Stomach (tissue), 9 donors: ENCODE data around the gene TAS2R41. TPM values are rescaled to one million over a fixed set of nuclear protein-coding genes. Genes with fewer than 3 reads are reported as not detected.

Experiments used
- DNase-seq, 2 donors: peaks; one replicate each; pipeline versions ENCODE4 v3.0.0 to v3.0.0-alpha.2; 2013 to 2019
- H3K27ac ChIP-seq, 5 donors: fragments of 200-600 bp in 4 of 5; sonication (generic) in 4 of 5; one replicate each; pipeline ENCODE4 v1.5.1; 2013 to 2019; ENCODE audit warnings: mild to moderate bottlenecking in 1 of 5, moderate library complexity in 1 of 5
- H3K27me3 ChIP-seq, 3 donors: fragments of 200-600 bp; sonication (generic); one replicate each; pipeline ENCODE4 v1.5.1; 2017 to 2019; ENCODE audit warnings: mixed run types in 1 of 3
- H3K36me3 ChIP-seq, 4 donors: fragments of 200-600 bp; sonication (generic); 1 replicate in 3 of 4; 2 replicates in 1 of 4; pipeline ENCODE4 v1.5.1; 2016 to 2019
- H3K4me1 ChIP-seq, 4 donors: fragments of 200-600 bp; sonication (generic); one replicate each; pipeline ENCODE4 v1.5.1; 2016 to 2019
- H3K4me3 ChIP-seq, 4 donors: fragments of 200-600 bp; sonication (generic) in 3 of 4; one replicate each; pipeline ENCODE4 v1.5.1; 2016 to 2019; ENCODE audit warnings: mild to moderate bottlenecking in 1 of 4
- H3K9me3 ChIP-seq, 4 donors: fragments of 200-600 bp; sonication (generic); one replicate each; pipeline ENCODE4 v1.5.1; 2016 to 2019
- CTCF ChIP-seq, 7 experiments: fragments of 450-650 bp in 4 of 7; fragments of 200-600 bp in 3 of 7; sonication (generic) in 3 of 7; IDR thresholded peaks; one replicate each; pipeline ENCODE4 v1.5.1; 2016 to 2019; ENCODE audit warnings: antibody characterized with exemption in 7 of 7, control low read depth in 2 of 7, mild to moderate bottlenecking in 1 of 7
- EP300 ChIP-seq: sonication (generic); formaldehyde crosslinking; IDR thresholded peaks from one replicate; pipeline ENCODE4 v1.6.1; 2017; ENCODE audit warnings: antibody characterized with exemption
- POLR2A ChIP-seq, 4 donors: fragments of 450-650 bp; IDR thresholded peaks; one replicate each; pipeline ENCODE4 v1.6.1; 2016; ENCODE audit warnings: antibody characterized with exemption in 4 of 4, control low read depth in 2 of 4, mild to moderate bottlenecking in 1 of 4, moderate library complexity in 1 of 4
- POLR2AphosphoS5 ChIP-seq, 3 donors: sonication (generic); formaldehyde crosslinking; IDR thresholded peaks; one replicate each; pipeline ENCODE4 v1.6.1; 2016; ENCODE audit warnings: antibody characterized with exemption in 3 of 3
- WGBS, 5 donors: extraction: QIAGEN DNeasy Blood & Tissue Kit in 3 of 5; methylation state at CpG; one replicate each; pipeline versions ENCODE4 v1.1.5 to v1.1.7; 2013 to 2018; 5-methylcytosine and 5-hydroxymethylcytosine counted together
- intact Hi-C: fragments of 100-400 bp; cut with DNase I; formaldehyde crosslinking; loops from one replicate; pipeline ENCODE4 v1.15.1; 2023; ENCODE audit warnings: low total_unique reads
- polyA plus RNA-seq, 3 donors: library from polyadenylated mRNA; stranded (reverse); fragments of 200-250 nt; gene quantifications; one replicate each; pipeline ENCODE4 v1.2.3, GENCODE V29; 2013
- total RNA-seq, 5 donors: library from RNA; depleted of rRNA; stranded (reverse); fragments of >200 nt; gene quantifications; one replicate each; pipeline versions ENCODE4 v1.1.0 to v1.2.3, GENCODE V29; 2014 to 2016
- donor health status: healthy with polysubstance abuse.
- donor health status: Bipolar disorder and iron deficiency.
- donor health status: healthy.

TAS2R41 gene
- total and polyA plus RNA-seq, 8 donors = 1.5 TPM; not detected in 7

GRCh38 chr7:143452495-143452894 is 25.2 kb upstream of the TAS2R41 start:
- H3K4me1 ChIP-seq = no peaks in the 10 kb centered on the region
- H3K27me3 ChIP-seq = no peaks in the 10 kb centered on the region
- WGBS, 5 donors = 64 to 88% (median 76%) methylated on average over 2 of the region's 2 CpGs
- no peak for DNase-seq
- H3K9me3 ChIP-seq = no peaks in the 10 kb centered on the region
- H3K4me3 ChIP-seq = no peak overlapping the region
- no peak overlapping the region for H3K27ac ChIP-seq
- no peaks in the 10 kb centered on the region for H3K36me3 ChIP-seq
- no peak for TF ChIP-seq POLR2AphosphoS5 (IDR thresholded peaks at IDR 0.05)
- TF ChIP-seq POLR2A (IDR thresholded peaks at IDR 0.05) = no peak
- intact Hi-C loops = no loop called here

GRCh38 chr7:143454091-143454680 is 23.5 kb upstream of the TAS2R41 start:
- WGBS, 5 donors = 78 to 89% (median 81%) methylated on average over 1 of the region's 1 CpG
- H3K4me1 ChIP-seq = no peaks in the 10 kb centered on the region

GRCh38 chr7:143455491-143455890 is 22.2 kb upstream of the TAS2R41 start:
- 80 to 87% (median 83%) methylated on average over 2 of the region's 2 CpGs for WGBS, 5 donors
- Histone ChIP-seq H3K4me1 (no peaks in the 10 kb centered on the region), H3K36me3 (no peaks in the 10 kb centered on the region), H3K27ac (no peak overlapping the region), H3K27me3 (no peaks in the 10 kb centered on the region), H3K9me3 (no peaks in the 10 kb centered on the region), H3K4me3 (no peak overlapping the region)
- no peak for DNase-seq
- intact Hi-C loops = no loop called here
- TF ChIP-seq POLR2A (IDR thresholded peaks at IDR 0.05) = no peak
- no peak for TF ChIP-seq EP300
- TF ChIP-seq CTCF (IDR thresholded peaks at IDR 0.05) = no peak
- TF ChIP-seq POLR2AphosphoS5 (IDR thresholded peaks at IDR 0.05) = no peak

More at GRCh38 chr7:143454091-143454680, 23.5 kb upstream of the TAS2R41 start:
- no peak overlapping the region for H3K4me3 ChIP-seq
- TF ChIP-seq POLR2A (IDR thresholded peaks at IDR 0.05) (no peak), EP300 (no peak)
- no peaks in the 10 kb centered on the region for H3K9me3 ChIP-seq
- no peak for DNase-seq
- intact Hi-C loops = no loop called here
- H3K36me3 ChIP-seq = no peaks in the 10 kb centered on the region
- H3K27me3 ChIP-seq = no peaks in the 10 kb centered on the region
- no peak overlapping the region for H3K27ac ChIP-seq

GRCh38 chr7:143455942-143456341 is 21.7 kb upstream of the TAS2R41 start:
- DNase-seq = no peak
- no peak for TF ChIP-seq EP300
- TF ChIP-seq POLR2AphosphoS5 (IDR thresholded peaks at IDR 0.05) = no peak
- no peak for TF ChIP-seq CTCF (IDR thresholded peaks at IDR 0.05)
- no peak for TF ChIP-seq POLR2A (IDR thresholded peaks at IDR 0.05)
- H3K36me3 ChIP-seq = no peaks in the 10 kb centered on the region
- no peaks in the 10 kb centered on the region for H3K9me3 ChIP-seq
- intact Hi-C loops = no loop called here
- H3K4me3 ChIP-seq = no peak overlapping the region
- no peak overlapping the region for H3K27ac ChIP-seq
- no peaks in the 10 kb centered on the region for H3K27me3 ChIP-seq
- WGBS, 5 donors = 72 to 88% (median 84%) methylated on average over 4 of the region's 4 CpGs
- no peaks in the 10 kb centered on the region for H3K4me1 ChIP-seq

- H3K4me1 ChIP-seq = no peaks in the 10 kb centered on the region
- TF ChIP-seq POLR2AphosphoS5 (IDR thresholded peaks at IDR 0.05) = no peak
- TF ChIP-seq CTCF (IDR thresholded peaks at IDR 0.05) = no peak
- TF ChIP-seq EP300 = no peak
- TF ChIP-seq POLR2A (IDR thresholded peaks at IDR 0.05) = no peak
- intact Hi-C loops = no loop called here
- no peak overlapping the region for H3K27ac ChIP-seq
- 67 to 76% (median 71%) methylated on average over 4 of the region's 4 CpGs for WGBS, 5 donors
- H3K27me3 ChIP-seq = no peaks in the 10 kb centered on the region
- H3K4me3 ChIP-seq = no peak overlapping the region
- DNase-seq = no peak
- H3K36me3 ChIP-seq = no peaks in the 10 kb centered on the region
- no peaks in the 10 kb centered on the region for H3K9me3 ChIP-seq
Measured at GRCh38 chr7:143456992-143457793, 20.5 kb upstream of the TAS2R41 start.
